SKM-1 (cell line): ENCODE data around the gene CCDC136.

Source experiments
- DNase-seq: peaks from one replicate; lab custom pipeline; 2025; ENCODE audit not compliant: unreplicated experiment; lab: John Stamatoyannopoulos, UW

The CCDC136 gene

DNA sequence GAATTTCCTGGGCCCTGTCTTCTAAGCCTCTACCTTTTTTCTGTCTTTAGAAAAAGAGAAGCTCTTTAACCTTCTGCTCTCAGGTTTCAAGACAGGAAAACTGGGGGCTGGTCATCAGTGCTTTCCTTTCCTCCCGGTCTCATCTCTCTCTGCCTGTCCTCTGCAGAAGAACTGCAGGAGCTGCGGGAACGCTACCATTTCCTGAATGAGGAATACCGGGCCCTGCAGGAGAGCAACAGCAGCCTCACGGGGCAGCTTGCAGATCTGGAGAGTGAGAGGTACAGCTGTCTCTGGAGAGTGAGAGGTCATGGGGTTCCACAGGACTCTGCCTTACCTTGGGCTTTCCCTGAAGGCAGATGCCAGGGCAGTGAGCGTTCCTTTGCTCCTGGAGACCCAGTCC, 12.7 kb downstream of the CCDC136 start:
- no peak for DNase-seq

DNA sequence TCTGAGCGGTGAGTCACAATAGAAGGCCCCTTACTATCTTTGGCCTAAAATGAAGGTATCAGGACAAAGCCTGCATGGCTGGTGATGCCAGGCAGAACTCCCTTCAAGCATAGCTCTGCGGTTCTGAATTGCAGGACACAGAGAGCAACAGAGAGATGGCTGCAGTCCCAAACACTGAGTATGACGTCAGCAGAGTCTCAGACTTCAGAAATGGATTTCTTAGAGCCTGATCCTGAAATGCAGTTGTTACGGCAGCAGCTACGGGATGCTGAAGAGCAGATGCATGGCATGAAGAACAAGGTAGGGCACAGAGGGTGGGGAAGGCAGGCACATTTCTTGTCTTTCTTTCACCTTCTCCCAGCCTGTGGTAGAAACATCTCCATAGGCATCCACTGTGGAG, 13.5 kb downstream of the CCDC136 start:
- no peak for DNase-seq

DNA sequence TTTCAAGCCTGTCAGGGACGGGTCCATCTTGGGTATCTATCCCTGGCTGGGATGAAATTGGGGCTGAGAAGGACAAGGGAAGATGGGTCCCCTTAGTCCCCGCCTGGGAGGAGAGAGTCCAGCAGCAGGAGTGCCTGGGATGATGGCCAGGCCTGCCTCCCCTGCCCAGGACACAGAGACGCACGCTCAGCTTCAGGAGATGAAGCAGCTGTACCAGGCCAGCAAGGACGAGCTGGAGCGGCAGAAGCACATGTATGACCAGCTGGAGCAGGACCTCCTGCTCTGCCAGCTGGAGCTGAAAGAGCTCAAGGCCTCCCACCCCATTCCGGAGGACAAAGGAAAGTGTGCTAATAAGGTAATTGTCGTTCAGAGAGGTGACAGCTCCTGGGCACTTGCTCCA, 15.4 kb downstream of the CCDC136 start:
- DNase-seq = no peak

DNA sequence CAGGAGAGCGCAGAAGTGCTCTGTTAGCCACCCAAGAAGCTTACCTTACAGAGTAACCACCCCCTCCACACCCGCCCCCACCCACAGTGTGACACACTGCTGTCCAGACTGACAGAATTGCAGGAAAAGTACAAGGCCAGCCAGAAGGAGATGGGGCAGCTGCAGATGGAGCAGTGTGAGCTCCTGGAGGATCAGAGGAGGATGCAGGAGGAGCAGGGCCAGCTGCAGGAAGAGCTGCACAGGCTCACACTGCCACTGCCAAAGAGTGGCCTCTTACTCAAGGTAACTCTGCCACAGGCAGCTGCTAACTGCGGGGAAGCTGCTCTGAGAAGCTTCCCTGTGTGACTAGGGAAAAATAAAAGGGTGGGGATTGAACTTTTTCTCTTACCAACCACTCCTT, 17.6 kb downstream of the CCDC136 start:
- DNase-seq = no peak

DNA sequence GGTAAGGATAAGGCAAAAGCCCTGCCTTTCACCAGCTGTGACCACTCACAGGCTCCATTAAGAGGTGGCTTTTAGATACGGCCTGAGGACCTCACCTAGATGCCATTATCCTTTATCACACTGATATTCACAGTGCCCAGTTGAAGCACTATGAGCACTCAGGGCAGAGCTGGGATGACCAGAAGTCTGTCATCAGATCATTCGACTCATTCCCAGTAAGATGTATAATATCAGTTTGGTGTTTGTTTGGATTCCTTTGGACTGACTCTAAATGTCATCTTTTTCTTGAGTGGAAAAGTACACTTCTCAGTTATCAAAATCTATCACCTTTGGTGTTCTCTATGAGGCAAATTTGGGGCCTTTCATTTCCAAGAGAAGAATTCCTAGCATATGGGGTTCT, 18.7 kb downstream of the CCDC136 start:
- DNase-seq = no peak

DNA sequence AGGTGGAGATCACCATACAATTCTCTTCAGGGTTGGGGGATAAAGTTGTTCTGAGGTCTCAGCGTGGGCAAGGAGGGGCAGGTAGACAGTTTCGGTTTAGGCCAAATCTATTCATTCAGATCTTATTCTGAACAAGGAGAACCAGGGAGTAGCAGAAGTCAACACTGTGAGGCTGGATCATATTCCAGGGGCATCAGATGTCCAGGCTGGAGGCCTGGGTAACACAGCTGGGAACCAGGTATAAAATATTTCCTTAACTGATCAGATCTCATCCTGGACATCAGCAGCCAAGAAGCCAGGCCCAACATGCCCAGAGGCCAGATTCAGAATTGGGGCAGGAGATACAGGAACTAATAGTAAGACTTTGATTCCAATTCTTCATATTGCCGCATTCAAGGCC, 19.2 kb downstream of the CCDC136 start:
- DNase-seq = no peak

DNA sequence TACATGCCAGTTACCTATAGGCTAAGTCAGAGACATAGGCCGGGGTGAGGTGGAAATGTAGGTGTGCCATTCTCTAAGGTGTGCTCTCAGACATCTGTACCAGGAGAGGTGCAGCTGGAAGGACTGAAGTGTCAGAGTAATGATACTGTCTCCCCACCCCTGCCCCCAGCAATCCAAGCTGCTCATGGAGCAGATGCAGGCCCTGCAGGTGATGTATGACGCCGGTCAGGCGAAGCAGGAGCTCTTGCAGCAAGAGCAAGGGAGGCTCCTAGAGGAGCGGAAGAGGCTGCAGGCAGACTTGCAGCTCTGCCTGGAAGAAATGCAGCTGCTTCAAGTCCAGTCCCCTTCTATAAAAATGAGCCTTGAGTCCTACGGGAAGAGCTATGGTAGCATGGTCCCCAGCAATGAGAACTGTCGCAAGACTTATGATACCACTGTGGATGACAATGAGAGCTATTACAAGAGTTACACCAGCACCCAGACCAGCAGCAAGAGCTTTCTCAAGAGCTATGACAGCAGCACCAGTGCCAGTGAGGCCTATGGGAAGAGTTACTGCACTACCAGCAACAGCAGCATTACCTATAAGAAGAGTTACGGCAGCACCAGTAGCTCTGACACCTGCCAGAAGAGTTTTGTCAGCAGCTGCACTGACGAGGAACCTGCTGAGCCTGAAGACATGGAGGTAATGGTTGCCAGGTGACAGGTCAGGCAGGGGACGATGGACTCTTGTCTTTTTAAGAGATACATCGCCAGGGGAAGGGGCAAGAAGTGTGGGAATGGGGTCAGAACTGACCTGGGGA, 20.1 kb downstream of the CCDC136 start:
- DNase-seq = no peak

DNA sequence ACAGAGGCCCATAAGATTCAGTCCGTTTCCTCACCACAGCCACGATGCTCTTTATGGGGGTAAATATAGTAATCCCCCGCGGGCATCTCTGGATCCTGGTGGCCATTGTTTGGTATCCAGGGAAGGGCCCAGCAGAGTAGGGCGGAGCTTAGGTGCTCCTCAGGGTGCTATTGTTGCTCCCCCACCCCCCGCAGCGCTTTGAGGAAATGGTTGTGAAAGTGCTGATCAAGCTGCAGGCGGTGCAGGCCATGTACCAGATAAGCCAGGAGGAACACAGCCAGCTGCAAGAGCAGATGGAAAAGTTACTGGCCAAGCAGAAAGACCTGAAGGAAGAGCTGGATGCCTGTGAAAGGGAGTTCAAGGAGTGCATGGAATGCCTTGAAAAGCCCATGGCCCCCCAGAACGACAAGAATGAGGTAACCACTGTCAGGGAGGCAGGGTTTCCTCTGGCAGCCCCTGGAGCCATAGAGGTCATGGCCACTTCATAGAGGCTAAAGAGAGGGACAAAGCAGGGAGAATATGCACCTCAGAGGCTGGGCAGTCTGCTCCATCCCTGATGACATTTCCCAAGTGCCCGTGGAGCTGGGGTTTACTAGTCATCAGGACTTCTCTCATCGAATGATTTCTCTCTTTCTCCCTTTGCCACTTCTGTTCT, 20.9 kb downstream of the CCDC136 start:
- peak; percentile 71 for DNase-seq

DNA sequence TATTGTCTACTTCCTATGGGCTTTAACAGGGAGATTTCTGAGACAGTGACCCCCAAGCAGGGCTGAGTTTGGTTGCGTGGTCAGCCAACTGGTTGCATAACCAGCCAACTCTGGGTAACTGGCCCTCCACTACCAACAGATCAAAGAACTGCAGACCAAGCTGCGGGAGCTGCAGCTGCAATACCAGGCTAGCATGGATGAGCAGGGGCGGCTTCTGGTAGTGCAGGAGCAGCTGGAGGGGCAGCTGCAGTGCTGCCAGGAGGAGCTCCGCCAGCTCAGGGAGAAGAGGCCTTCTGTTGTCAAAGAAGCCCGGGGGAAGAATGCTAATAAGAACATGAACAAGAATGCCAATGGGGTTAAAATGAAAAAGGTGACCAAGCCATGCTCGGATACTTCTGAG, 22.7 kb downstream of the CCDC136 start:
- DNase-seq = no peak

DNA sequence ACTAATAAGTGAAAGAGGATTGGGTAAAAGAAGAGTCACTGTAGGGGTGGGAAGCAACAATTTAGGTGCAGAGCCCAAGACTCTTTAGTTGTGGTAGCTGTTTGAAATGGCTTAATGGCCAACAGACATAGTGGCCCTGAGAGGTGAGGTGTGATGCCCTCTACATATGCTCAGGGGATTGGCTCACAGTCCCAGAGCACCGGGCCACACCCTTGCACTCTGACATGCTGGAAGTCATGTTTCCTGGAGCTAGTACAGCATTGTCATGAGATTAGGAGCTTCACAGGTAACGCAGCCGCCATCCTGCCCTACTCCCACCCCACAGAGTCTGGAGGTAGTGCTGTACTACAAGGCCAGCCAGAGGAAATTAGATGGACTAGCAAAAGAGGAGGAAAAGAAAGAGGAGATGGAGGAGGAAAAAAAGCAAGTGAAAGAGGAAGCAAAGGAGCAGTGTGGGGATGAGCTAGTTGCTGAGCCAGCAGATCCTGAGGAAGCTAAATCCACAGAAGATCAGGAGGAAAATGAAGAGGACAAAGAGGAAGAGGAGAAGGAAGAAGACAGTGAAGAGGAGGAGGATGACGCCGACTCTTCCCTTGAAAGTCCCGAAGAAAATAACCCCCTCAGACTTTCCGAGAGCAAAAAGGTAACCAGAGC, 23.6 kb downstream of the CCDC136 start:
- DNase-seq = no peak

DNA sequence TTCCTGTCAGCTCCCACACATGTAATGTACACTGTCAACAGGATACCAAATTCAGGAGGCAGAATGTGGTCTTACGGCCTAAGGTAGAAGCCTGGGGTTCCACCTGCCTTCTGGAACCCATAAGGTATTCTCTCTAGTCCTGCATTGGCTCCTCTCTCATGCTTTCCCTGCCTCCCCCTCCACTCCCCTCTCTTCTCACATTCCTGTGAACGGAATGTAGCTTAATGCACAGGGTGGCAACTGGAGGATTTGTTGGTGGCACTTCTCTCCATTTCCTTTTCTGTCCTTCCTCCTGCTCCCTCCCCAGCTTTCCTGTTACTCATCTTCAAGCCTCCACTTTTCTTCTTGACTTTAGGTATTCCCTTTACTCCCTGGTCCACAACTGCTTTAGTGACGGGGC, 26.9 kb downstream of the CCDC136 start:
- no peak for DNase-seq

DNA sequence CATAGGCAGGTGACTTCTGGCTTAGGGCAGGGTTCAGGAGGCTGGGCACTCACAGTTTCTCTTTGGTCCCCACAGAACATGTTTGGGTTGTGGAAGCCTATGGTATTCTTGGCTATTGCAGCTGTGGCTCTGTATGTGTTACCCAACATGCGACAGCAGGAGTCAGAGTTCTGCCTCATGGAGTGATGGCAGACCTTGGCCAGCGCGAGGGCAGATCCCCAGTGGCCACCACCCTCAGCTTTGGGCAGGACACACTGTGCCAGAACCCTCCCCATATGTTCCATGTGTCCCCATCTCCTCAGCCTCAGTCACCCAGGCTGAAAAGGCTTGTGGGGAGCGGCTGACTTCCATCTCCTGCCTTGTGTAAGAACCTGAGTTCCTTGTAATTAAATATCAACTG, 30.0 kb downstream of the CCDC136 start:
- no peak for DNase-seq

DNA sequence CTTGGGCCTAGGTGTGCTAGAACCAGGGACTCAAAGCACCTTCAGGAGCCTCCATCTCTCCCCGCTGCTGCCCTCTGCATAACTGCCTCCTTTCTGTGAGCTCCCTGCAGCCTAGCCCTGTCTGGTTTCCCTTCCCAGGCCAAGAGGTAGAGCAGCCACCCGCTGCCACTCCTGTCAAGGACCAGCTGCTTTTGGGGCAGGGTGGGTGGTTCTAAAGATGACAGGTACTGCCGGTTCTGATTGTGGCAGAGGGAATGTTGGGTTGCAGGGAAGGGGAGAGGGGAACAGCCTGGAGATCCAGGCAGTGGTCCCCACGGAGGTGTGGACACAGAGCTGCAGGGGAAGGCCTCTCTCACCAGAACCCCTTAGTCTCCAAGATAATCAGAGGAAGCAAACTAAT, 34.7 kb downstream of the CCDC136 start:
- no peak for DNase-seq

DNA sequence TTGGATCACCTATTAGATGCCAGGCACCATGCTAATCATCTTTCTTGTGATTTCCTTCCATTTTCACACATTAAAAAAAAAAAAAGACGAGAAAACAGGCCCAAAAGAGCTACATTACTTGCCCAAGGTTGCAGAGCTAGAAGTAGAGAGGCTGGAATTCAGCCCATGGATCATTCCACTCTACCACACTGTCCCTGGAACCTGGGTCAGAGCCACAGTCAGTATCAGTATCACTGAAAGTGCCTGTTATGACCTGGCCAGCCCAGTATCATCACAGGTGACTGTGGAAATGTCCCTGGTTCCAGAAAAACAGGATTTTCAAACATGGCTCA, 35.1 kb downstream of the CCDC136 start:
- no peak for DNase-seq

DNA sequence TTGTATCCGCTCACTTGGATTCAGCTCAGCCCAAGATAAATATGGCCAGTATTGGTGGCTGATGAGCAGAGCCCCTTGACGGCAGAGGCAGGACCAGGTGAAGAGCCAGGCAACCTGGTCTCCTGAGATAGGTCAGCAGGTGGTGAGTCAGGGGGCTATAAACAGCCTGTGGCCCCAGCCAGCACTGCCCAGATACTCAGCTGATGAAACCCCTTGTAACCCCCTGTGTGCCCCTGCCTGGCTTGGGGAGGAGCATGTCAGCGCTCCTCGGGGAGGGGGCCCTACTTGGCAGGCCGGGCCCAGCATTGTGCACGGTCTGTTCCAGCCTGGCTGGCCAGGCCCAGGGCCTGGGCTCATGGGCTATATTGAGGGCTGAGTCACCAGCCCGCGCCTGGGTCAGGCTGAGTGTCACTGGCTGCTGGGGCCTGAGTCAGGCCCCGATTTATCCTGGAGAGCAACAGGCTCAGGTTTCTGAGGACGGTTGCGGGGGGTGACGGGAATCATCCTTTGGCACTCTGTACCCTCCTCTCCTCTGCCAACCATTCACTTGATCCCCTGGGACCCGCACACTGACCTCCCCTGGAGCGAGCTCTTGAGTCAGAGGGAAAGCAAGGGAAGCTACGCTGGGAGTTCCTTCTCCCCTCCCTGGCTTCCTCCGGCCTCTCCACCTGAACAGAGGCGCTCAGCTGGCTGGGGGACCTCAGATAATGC, 35.6 kb downstream of the CCDC136 start:
- DNase-seq = no peak

DNA sequence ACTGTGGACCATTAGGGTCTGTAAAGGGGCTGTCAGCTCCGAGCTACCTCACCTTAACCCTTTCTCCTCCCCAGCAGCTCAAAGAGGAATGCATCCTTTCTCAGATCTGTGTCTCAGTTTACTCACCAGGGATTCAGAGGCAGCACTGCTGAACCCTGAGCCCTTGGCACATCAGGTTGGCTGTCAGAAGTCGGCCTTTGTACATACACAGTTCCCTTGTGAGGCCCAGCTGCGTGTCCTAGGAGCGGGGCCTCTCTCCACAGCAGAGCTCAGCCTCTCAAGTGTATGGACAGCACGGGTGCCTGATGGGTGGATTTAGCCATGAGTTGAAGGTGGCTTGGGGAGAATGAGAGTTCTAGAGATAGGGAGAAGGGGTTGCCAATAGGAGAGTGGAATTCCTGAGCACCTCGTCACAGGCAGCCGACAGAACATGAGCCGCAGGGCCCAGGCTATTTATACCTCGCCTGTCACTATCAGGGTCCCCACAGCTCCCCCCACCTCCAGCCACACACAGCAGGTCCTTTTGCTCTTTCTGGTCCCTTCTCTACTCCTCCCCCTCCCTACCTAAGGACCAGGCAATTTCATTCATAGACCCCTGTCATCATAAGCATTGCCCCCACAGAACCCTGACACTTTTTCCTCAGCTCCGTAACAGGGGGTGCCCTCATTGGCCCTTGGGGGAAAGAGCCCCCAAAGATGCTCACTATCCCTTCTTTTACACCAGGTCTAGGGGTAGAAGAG, 36.4 kb downstream of the CCDC136 start:
- DNase-seq = no peak

DNA sequence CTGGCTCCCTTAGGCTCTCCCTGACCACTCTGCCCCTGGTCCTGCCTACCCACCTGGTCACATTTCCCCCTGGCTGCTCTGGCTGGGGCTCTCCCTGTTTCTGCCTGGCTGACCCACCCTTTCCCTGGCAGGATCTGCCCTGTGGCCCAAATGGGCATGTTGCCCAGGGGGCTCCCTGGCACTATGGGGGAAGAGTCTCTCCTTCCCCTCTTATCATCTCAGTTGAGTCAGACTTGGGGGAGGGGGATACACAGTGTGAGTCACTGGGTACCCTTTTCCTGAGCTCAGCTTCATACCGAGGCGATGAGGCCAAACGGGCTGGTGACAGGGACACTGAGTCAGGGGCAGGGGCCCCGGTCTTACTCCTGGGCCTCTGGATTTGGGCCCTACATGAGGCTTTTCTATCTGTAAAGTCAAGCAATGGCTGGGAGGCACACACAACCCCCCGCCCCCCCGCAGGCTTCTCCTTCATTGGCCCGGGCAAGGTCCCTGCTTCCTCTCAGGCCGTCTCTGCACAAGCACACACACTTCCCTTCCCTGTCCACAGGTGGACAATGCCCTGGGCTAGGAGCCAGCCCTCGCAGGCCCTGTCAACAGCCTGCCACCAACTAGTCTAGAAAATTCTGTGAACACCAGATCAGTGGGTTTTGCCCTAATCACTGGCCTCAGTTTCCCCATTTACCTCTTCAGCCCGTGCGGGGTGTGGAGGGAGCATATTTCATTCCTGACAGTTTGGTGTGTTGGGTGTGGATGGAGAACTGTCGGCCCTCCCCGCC, 37.8 kb downstream of the CCDC136 start:
- no peak for DNase-seq

DNA sequence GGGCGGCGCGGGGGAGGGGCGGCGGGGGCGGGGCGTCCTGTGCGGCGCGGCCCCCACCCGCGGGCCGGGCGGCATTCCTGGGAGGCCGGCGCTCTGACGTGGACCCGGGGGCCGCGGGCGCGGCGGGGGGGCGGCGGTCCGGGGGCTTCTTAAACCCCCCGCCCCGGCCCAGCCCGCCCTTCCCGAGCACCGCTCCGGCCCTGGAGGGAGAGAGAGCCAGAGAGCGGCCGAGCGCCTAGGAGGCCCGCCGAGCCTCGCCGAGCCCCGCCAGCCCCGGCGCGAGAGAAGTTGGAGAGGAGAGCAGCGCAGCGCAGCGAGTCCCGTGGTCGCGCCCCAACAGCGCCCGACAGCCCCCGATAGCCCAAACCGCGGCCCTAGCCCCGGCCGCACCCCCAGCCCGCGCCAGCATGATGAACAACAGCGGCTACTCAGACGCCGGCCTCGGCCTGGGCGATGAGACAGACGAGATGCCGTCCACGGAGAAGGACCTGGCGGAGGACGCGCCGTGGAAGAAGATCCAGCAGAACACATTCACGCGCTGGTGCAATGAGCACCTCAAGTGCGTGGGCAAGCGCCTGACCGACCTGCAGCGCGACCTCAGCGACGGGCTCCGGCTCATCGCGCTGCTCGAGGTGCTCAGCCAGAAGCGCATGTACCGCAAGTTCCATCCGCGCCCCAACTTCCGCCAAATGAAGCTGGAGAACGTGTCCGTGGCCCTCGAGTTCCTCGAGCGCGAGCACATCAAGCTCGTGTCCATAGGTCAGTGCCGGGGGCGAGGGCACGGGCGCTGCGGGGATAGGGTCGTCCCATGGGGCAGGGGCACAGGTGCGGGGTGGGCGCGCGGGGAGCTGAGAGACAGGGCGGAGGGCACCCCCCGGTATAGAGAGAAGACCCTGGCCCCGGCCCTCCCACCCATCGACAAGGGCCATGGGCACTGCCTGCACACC, 38.7 kb downstream of the CCDC136 start, which contains the start of gene FLNC:
FLNC (plus strand) TSS at position 176 of the 947 bp plus-strand sequence; CDS start at position 408, 232 bp downstream.
- DNase-seq = no peak
